Suppressor macrophage treated with lipopolysaccharide for 1 hour (primary cell): ENCODE results near the gene SPINK5.
"Not testable (repeated sequence)": the region's sequence is repeated elsewhere in the genome, so short reads cannot be mapped to it uniquely, and the experiment has no call there.

Experiments
- DNase-seq, 3 donors: peaks; one replicate each; pipeline ENCODE4 v3.0.0-alpha.2; 2020 to 2022

The SPINK5 gene, protein sequence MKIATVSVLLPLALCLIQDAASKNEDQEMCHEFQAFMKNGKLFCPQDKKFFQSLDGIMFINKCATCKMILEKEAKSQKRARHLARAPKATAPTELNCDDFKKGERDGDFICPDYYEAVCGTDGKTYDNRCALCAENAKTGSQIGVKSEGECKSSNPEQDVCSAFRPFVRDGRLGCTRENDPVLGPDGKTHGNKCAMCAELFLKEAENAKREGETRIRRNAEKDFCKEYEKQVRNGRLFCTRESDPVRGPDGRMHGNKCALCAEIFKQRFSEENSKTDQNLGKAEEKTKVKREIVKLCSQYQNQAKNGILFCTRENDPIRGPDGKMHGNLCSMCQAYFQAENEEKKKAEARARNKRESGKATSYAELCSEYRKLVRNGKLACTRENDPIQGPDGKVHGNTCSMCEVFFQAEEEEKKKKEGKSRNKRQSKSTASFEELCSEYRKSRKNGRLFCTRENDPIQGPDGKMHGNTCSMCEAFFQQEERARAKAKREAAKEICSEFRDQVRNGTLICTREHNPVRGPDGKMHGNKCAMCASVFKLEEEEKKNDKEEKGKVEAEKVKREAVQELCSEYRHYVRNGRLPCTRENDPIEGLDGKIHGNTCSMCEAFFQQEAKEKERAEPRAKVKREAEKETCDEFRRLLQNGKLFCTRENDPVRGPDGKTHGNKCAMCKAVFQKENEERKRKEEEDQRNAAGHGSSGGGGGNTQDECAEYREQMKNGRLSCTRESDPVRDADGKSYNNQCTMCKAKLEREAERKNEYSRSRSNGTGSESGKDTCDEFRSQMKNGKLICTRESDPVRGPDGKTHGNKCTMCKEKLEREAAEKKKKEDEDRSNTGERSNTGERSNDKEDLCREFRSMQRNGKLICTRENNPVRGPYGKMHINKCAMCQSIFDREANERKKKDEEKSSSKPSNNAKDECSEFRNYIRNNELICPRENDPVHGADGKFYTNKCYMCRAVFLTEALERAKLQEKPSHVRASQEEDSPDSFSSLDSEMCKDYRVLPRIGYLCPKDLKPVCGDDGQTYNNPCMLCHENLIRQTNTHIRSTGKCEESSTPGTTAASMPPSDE

DNA sequence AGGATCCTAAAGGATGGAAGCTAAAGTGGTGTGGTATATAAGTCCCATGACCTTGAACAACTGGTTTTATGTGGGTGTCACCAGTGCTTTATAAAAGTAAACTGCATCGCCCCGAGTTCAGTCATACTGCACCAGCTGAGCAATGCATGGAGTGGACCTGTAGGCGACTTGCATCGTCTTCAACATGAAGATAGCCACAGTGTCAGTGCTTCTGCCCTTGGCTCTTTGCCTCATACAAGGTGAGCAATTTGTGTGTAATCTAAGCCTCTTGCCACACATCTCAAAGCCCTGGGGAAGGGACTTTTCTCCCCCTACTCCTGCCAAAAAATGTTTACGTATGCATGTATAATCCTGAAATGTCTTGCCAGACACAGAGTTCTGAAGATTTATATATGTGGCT lies at the start of gene SPINK5:
Gene SPINK5, plus strand, starts transcription at position 120 of the 400 bp plus-strand sequence. Its CDS starts 65 bp downstream, at position 185.
- DNase-seq, result no peak

GRCh38 chr5:148014276-148014675 lies 49.5 kb upstream of the SPINK5 start:
- no peak for DNase-seq

- no peak for DNase-seq
These were observed 43.4 kb upstream of the SPINK5 start for GRCh38 chr5:148020257-148020988.

- DNase-seq, result no peak
These were observed 36.3 kb upstream of the SPINK5 start for GRCh38 chr5:148027505-148027904.

DNA sequence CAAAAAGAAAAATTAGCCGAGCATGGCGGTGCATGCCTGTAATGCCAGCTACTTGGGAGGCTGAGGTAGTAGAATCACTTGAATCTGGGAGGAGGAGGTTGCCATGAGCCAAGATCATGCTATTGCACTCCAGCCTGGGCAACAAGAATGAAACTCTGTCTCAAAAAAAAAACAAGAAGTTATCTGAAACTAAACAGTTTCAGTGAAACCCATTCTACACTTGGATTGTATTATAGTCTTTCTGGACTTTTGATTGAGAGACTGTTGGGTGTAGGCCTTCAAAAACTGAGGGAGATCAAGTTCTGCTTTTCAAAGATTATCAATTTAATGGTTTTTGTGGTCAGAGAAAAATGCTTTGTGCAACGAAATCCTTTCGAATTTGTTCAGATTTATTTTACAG lies 34.6 kb upstream of the SPINK5 start:
- no peak for DNase-seq

- DNase-seq, result no peak
These were observed 30.6 kb upstream of the SPINK5 start for GRCh38 chr5:148033134-148033533.

- no peak for DNase-seq
These were observed 28.1 kb upstream of the SPINK5 start for GRCh38 chr5:148035676-148036075.

- DNase-seq, result no peak
These were observed 20.9 kb upstream of the SPINK5 start for GRCh38 chr5:148042881-148043280.

GRCh38 chr5:148043705-148044104 lies 20.1 kb upstream of the SPINK5 start:
- DNase-seq, result no peak

DNA sequence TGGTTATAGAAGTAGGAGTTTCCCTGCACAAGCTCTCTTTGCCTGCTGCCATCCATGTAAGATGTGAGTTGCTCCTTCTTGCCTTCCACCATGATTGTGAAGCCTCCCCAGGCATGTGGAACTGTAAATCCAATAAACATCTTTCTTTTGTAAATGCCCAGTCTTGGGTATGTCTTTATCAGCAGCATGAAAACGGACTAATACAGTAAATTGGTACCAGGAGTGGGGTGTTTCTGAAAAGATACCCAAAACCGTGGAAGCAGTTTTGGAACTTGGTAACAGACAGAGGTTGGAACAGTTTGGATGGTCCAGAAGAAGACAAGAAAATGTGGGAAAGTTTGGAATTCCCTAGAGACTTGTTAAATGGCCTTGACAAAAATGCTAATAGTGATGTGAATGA lies 8.6 kb upstream of the SPINK5 start:
- not testable (repeated sequence) for DNase-seq

DNA sequence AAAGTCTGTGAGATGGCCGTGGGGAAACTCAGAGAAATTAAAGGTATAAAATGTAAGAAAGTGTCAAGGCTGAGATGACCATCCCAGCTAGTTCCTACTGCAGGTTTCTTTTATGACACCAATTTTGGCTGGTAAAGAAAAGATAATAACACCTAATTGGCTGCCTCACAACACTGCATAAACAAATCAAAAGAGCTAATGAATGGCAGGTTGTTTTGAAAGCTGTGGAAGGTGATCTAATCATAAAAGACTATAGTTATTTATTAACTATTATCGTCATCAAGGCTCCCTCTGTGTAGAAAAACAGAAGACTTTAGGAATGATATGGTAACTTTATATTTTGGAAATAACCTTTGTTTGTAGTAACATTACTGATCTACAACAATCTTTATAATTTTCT lies 3.5 kb upstream of the SPINK5 start:
- no peak for DNase-seq

GRCh38 chr5:148060881-148061280 lies 2.9 kb upstream of the SPINK5 start:
- DNase-seq, result no peak

DNA sequence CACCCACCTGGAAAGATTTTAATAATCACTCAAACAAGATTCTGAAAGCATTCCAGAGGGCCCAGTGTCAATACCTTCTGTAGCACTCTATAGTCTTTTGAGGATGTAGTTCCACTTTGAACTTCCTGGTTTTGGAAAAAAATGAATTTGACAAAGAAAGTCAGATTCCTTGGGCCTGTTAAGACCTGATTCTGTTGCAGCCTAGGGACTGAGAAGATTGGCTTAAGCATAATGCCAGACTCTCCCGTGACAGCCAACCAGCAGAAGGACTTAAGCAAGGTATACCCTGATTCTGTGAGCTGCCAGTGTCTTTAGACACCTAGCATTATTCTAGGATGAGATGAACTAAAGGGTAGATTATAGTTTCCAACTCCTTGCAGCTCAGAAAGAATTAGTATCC lies 6.8 kb downstream of the SPINK5 start:
- no peak for DNase-seq

GRCh38 chr5:148072207-148072606 lies 8.4 kb downstream of the SPINK5 start:
- DNase-seq, result no peak

DNA sequence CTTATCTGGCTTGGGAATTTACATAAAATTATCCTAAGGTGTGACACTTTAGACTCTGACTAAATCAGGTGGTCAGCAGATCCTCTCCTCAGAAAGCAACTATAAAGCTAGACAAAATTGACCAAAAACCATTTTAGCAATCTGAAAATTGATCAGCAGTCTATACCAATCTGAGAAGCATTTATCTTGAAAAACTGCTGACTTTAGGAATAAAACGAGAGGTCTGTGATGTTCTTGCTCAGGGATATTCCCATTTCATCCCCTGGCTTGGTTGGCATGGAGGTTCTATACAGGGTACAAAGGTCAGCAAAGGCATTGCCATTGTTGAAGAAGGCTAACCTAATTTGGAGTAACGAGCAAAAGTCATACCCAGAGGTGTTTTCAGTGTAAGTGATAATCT lies 11.7 kb downstream of the SPINK5 start:
- no peak for DNase-seq

GRCh38 chr5:148083203-148083602 lies 19.4 kb downstream of the SPINK5 start:
- DNase-seq, result no peak

DNA sequence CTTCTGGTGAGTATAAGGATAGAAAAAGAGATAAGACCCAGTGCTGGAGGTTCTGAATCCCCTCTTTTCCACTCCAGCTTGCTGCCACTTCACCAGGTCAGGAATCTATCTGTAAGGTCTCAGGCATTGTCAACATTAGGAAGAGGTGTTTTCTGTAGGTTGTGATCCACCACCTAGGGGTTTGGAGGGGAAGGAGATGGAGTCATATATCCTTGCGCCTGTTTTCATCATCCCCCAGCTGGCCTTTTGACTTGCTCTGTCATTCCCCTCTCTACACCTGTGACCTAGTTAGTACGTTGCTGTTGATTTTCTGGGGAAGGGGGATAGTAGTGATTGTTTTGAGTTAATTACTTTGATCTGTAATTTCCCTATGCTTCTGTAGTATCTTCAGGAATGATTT lies 20.5 kb downstream of the SPINK5 start:
- no peak for DNase-seq

DNA sequence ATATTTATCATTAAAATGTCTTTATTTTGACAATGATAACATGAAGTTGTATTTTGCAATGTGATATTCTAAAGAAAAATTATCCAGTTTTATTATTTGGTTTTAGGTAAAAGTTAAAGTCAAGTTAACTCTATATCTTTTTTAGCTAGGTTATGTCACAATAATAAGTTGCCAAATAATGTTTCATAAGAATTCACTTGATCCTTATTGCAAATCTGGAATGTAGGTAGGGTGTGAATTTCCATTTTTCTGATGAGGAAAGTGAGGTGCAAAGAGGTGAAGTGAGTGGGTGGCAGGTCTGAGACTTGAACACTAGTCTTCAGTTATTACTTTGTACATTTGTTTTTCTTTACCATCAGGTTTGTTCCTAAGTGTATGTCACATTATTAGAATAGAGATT lies 21.5 kb downstream of the SPINK5 start:
- DNase-seq, result no peak

DNA sequence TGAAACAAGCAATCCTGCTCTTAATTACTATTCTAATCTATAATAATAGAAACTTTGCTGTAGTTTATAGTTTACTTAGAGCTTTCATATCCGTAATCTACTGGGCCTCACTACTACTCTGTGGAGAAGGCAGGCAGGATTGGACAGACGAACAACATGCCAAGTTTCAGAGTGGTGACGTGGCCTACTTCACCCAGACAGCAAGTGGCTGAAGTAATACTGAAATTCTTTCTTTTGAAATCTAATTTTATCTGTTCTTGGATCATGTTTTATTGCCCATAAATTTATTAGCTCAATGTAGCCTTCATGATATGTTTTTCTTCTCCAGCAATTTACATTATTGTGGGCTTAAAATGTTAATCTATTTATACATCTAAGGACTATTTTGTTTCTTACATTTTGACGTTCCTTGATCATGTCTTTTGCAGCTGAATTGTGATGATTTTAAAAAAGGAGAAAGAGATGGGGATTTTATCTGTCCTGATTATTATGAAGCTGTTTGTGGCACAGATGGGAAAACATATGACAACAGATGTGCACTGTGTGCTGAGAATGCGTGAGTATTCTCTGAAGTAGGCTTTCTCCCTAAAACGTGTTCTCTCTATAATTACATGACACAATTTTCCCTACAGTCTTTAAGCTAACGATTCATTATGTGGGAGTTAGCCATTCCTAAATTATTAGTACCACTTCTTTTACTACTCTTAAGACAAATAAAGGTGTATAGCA lies 22.4 kb downstream of the SPINK5 start:
- DNase-seq, result no peak

DNA sequence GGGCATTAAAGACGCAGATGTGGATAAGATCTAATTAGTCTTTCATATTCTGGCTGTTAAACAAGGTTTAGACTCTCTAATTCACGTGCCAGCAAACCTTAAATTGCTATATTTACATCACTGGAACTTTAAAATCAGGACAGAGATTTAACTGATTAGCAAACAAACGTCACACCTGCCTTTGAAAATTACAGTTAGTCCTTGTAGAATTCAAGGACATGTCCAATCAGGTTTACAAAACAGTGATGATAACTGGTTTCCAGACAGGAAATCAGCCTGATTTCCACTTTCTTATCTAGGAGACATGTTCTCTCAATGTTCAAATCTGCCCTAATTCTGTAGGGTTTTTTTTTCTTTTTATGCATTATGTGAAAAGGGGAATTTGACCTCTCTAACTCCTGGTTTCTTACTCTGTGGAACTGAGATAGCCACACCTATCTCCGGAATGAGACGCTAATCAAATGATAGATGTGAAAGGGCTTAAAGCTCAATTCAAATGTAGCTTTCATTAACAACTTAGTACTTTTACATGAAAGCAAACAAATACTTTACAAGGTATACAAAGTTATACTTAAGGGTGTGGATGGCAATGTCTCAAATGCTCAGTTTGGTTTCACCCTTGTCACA lies 26.5 kb downstream of the SPINK5 start:
- DNase-seq, result no peak

GRCh38 chr5:148090773-148091250 lies 27.0 kb downstream of the SPINK5 start:
- DNase-seq, result no peak
